ENCODE results near the gene CBARP.

DNA sequence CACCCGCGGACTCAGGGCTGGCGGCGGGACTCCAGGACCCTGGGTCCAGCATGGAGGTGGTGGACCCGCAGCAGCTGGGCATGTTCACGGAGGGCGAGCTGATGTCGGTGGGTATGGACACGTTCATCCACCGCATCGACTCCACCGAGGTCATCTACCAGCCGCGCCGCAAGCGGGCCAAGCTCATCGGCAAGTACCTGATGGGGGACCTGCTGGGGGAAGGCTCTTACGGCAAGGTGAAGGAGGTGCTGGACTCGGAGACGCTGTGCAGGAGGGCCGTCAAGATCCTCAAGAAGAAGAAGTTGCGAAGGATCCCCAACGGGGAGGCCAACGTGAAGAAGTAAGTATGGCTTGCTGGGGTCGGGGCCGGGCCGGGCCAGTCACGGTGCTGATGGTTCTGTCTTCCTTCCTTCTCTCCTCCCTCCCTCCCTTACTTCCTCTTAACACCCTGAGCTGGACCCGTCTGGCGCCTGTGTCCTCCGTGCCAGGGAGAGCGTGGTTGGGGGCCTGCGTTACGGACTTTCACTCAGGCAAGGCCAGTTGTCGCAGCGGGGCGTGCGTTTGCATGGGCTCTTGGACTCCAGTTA, 30.8 kb downstream of the CBARP start:
- TF ChIP-seq, protein P1, sequence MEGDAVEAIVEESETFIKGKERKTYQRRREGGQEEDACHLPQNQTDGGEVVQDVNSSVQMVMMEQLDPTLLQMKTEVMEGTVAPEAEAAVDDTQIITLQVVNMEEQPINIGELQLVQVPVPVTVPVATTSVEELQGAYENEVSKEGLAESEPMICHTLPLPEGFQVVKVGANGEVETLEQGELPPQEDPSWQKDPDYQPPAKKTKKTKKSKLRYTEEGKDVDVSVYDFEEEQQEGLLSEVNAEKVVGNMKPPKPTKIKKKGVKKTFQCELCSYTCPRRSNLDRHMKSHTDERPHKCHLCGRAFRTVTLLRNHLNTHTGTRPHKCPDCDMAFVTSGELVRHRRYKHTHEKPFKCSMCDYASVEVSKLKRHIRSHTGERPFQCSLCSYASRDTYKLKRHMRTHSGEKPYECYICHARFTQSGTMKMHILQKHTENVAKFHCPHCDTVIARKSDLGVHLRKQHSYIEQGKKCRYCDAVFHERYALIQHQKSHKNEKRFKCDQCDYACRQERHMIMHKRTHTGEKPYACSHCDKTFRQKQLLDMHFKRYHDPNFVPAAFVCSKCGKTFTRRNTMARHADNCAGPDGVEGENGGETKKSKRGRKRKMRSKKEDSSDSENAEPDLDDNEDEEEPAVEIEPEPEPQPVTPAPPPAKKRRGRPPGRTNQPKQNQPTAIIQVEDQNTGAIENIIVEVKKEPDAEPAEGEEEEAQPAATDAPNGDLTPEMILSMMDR (IDR thresholded peaks at IDR 0.05): no peak
- no peak for TF ChIP-seq POLR2A (IDR thresholded peaks at IDR 0.05)
